Neural cell (in vitro differentiated cells): ENCODE measurements around the gene MRPL28. TPM values are rescaled to one million over a fixed set of nuclear protein-coding genes. Genes with fewer than 3 reads are reported as not detected.

ENCODE experiments used
- H2AFZ ChIP-seq: fragments of 200-600, 300-800 bp; sonication (generic), shearing (Covaris generic); 2 replicates; pipeline ENCODE4 v1.6.0; 2014; ENCODE audit warnings: low read depth, mild to moderate bottlenecking, antibody characterized with exemption, low read length, moderate library complexity
- H3F3A ChIP-seq: fragments of 200-600 bp; shearing (Covaris generic); 2 replicates; pipeline ENCODE4 v1.6.1; 2016; ENCODE audit warnings: mild to moderate bottlenecking, moderate library complexity, mixed read lengths, antibody characterized with exemption, low read length; ENCODE audit not compliant: insufficient read depth, poor library complexity, severe bottlenecking
- H3K27ac ChIP-seq: fragments of 200-600, 300-800 bp; sonication (generic), shearing (Covaris generic); 2 replicates; pipeline ENCODE4 v1.5.1; 2014; ENCODE audit warnings: mild to moderate bottlenecking, low read length, moderate library complexity
- H3K27me3 ChIP-seq: fragments of 300-800, 200-600 bp; sonication (generic), shearing (Covaris generic); 2 replicates; pipeline ENCODE4 v1.6.0; 2014; ENCODE audit warnings: mild to moderate bottlenecking, low read depth, low read length, moderate library complexity; ENCODE audit not compliant: insufficient read depth
- H3K36me3 ChIP-seq: fragments of 300-800, 200-600 bp; sonication (generic), shearing (Covaris generic); 2 replicates; pipeline ENCODE4 v1.5.1; 2014; ENCODE audit warnings: mild to moderate bottlenecking, antibody characterized with exemption, low read length, moderate library complexity; ENCODE audit not compliant: insufficient read depth
- H3K4me2 ChIP-seq: fragments of 300-800, 200-600 bp; sonication (generic), shearing (Covaris generic); 2 replicates; pipeline ENCODE4 v1.6.0; 2014; ENCODE audit warnings: mild to moderate bottlenecking, low read length
- H3K4me3 ChIP-seq: fragments of 300-800, 200-600 bp; sonication (generic), shearing (Covaris generic); 2 replicates; pipeline ENCODE4 v1.5.1; 2014; ENCODE audit warnings: mild to moderate bottlenecking, low read length, moderate library complexity
- H3K79me2 ChIP-seq: fragments of 200-600 bp; shearing (Covaris generic); replicated peaks from 2 replicates; pipeline ENCODE4 v1.6.0; 2014; ENCODE audit warnings: mild to moderate bottlenecking, low read length, moderate library complexity; ENCODE audit not compliant: insufficient read depth
- H3K9ac ChIP-seq: fragments of 300-800, 200-600 bp; sonication (generic), shearing (Covaris generic); 2 replicates; pipeline ENCODE4 v1.6.1; 2016; ENCODE audit warnings: mild to moderate bottlenecking, low read length, mixed read lengths
- H3K9me2 ChIP-seq: fragments of 200-600 bp; shearing (Covaris generic); 2 replicates; pipeline ENCODE4 v1.6.1; 2016; ENCODE audit warnings: mild to moderate bottlenecking, low read length, mixed read lengths; ENCODE audit not compliant: insufficient read depth
- H3K9me3 ChIP-seq: fragments of 200-600, 300-800 bp; sonication (generic), shearing (Covaris generic); 2 replicates; pipeline ENCODE4 v1.6.1; 2016; ENCODE audit warnings: mild to moderate bottlenecking, mixed run types, low read length, moderate library complexity, mixed read lengths
- H4K20me1 ChIP-seq: fragments of 200-600 bp; shearing (Covaris generic); 2 replicates; pipeline ENCODE4 v1.6.1; 2016; ENCODE audit warnings: mild to moderate bottlenecking, mixed run types; ENCODE audit not compliant: insufficient read depth
- CTCF ChIP-seq: fragments of 450-650 bp; IDR thresholded peaks from 2 replicates; pipeline ENCODE4 v1.5.1; 2014; ENCODE audit warnings: antibody characterized with exemption, mild to moderate bottlenecking, moderate library complexity; ENCODE audit not compliant: poor library complexity, severe bottlenecking
- EP300 ChIP-seq: fragments of 450-650 bp; conservative IDR thresholded peaks from 2 replicates; pipeline ENCODE4 v1.6.1; 2014; ENCODE audit warnings: antibody characterized with exemption, mild to moderate bottlenecking, moderate library complexity; ENCODE audit not compliant: poor library complexity, severe bottlenecking
- EZH2 ChIP-seq: fragments of 200-600, 300-800 bp; shearing (Covaris generic), sonication (generic); IDR thresholded peaks from 2 replicates; pipeline ENCODE4 v1.6.1; 2014; ENCODE audit warnings: antibody characterized with exemption, low read length, borderline replicate concordance, mild to moderate bottlenecking; ENCODE audit not compliant: insufficient read depth, poor library complexity, severe bottlenecking
- MXI1 ChIP-seq: fragments of 450-650 bp; conservative IDR thresholded peaks from 2 replicates; pipeline ENCODE4 v1.6.1; 2014; ENCODE audit warnings: antibody characterized with exemption, mild to moderate bottlenecking; ENCODE audit not compliant: poor library complexity, severe bottlenecking
- POLR2AphosphoS5 ChIP-seq: IDR thresholded peaks from 2 replicates; pipeline ENCODE4 v1.6.1; 2012
- RAD21 ChIP-seq: fragments of 450-650 bp; conservative IDR thresholded peaks from 2 replicates; pipeline ENCODE4 v1.6.1; 2014; ENCODE audit warnings: antibody characterized with exemption, mild to moderate bottlenecking, moderate library complexity
- REST ChIP-seq: IDR thresholded peaks from 2 replicates; pipeline ENCODE4 v1.6.1; 2012; ENCODE audit warnings: borderline replicate concordance
- SMC3 ChIP-seq: fragments of 450-650 bp; conservative IDR thresholded peaks from 2 replicates; pipeline ENCODE4 v1.6.1; 2014; ENCODE audit warnings: antibody characterized with exemption, mild to moderate bottlenecking, moderate library complexity; ENCODE audit not compliant: poor library complexity
- TAF1 ChIP-seq: IDR thresholded peaks from 2 replicates; pipeline ENCODE4 v1.6.1; 2012; ENCODE audit warnings: low read depth
- polyA plus RNA-seq: library from polyadenylated mRNA; depleted of rRNA; stranded (reverse); fragments of >200 nt; gene quantifications from 2 replicates; pipeline ENCODE4 v1.2.3, GENCODE V29; 2014

The MRPL28 gene
- polyA plus RNA-seq, 1 donor from 2014 or later: 134 TPM

GRCh38 chr16:392450-393030, 22.2 kb upstream of the MRPL28 start:
- Histone ChIP-seq H3K9ac (no peak overlapping the region), H2AFZ (no peak overlapping the region), H3K27me3 (no peaks in the 10 kb centered on the region), H3K36me3 (no peaks in the 10 kb centered on the region), H3K4me3 (no peak overlapping the region), H3K9me2 (no peaks in the 10 kb centered on the region), H3K4me2 (no peak overlapping the region), H3K27ac (no peak overlapping the region), H3F3A (no peaks in the 10 kb centered on the region), H3K79me2 (no peaks in the 10 kb centered on the region), H4K20me1 (no peaks in the 10 kb centered on the region), H3K9me3 (no peaks in the 10 kb centered on the region)
- TF ChIP-seq POLR2AphosphoS5 (no peak), EZH2 (no peak), RAD21 (no peak), EP300 (no peak), SMC3 (no peak), MXI1 (no peak), TAF1 (no peak)

GRCh38 chr16:391885-392335, 21.6 kb upstream of the MRPL28 start:
- H3K4me2 ChIP-seq: no peak overlapping the region
- no peaks in the 10 kb centered on the region for H3F3A ChIP-seq
- H3K36me3 ChIP-seq: no peaks in the 10 kb centered on the region
- no peak overlapping the region for H3K4me3 ChIP-seq
- no peak overlapping the region for H3K9ac ChIP-seq
- H3K9me3 ChIP-seq: no peaks in the 10 kb centered on the region
- no peak overlapping the region for H3K27ac ChIP-seq
- no peak overlapping the region for H2AFZ ChIP-seq
- no peaks in the 10 kb centered on the region for H3K79me2 ChIP-seq
- H3K27me3 ChIP-seq: no peaks in the 10 kb centered on the region
- no peaks in the 10 kb centered on the region for H3K9me2 ChIP-seq
- TF ChIP-seq TAF1 (no peak), SMC3 (peak; percentile 38), CTCF (peak; percentile 63), EZH2 (no peak), RAD21 (peak; percentile 62)
- H4K20me1 ChIP-seq: no peaks in the 10 kb centered on the region

GRCh38 chr16:389352-389751, 19.0 kb upstream of the MRPL28 start:
- H3K27ac ChIP-seq: no peak overlapping the region
- H2AFZ ChIP-seq: no peak overlapping the region
- H3K9ac ChIP-seq: no peak overlapping the region
- no peaks in the 10 kb centered on the region for H3K36me3 ChIP-seq
- H4K20me1 ChIP-seq: no peaks in the 10 kb centered on the region
- no peaks in the 10 kb centered on the region for H3K9me3 ChIP-seq
- no peaks in the 10 kb centered on the region for H3K27me3 ChIP-seq
- no peaks in the 10 kb centered on the region for H3F3A ChIP-seq
- no peak overlapping the region for H3K4me2 ChIP-seq
- no peaks in the 10 kb centered on the region for H3K9me2 ChIP-seq
- TF ChIP-seq EZH2 (no peak), TAF1 (no peak), MXI1 (no peak), CTCF (no peak), SMC3 (no peak), POLR2AphosphoS5 (no peak), RAD21 (no peak), EP300 (no peak), REST (no peak)
- no peaks in the 10 kb centered on the region for H3K79me2 ChIP-seq
- no peak overlapping the region for H3K4me3 ChIP-seq
